Nephron progenitor cell (in vitro differentiated cells): ENCODE data around the gene GPR141.

Source experiments
- DNase-seq: peaks from one replicate; pipeline ENCODE4 v3.0.0; 2021
- H3K27ac Mint-ChIP-seq: 2 replicates; pipeline ENCODE4 v1.8.0; 2021; ENCODE audit warnings: mild to moderate bottlenecking, moderate library complexity, mixed read lengths
- H3K27me3 Mint-ChIP-seq: 2 replicates; pipeline ENCODE4 v1.8.0; 2021; ENCODE audit warnings: mild to moderate bottlenecking, low read depth, mixed read lengths; ENCODE audit not compliant: poor library complexity
- H3K36me3 Mint-ChIP-seq: 2 replicates; pipeline ENCODE4 v1.8.0; 2021; ENCODE audit warnings: low read depth, mixed read lengths
- H3K4me1 Mint-ChIP-seq: 2 replicates; pipeline ENCODE4 v1.8.0; 2021; ENCODE audit warnings: mixed read lengths
- H3K4me3 Mint-ChIP-seq: 2 replicates; pipeline ENCODE4 v1.8.0; 2021; ENCODE audit warnings: mild to moderate bottlenecking, moderate library complexity, mixed read lengths
- H3K9me3 Mint-ChIP-seq: 2 replicates; pipeline ENCODE4 v1.8.0; 2021; ENCODE audit warnings: mild to moderate bottlenecking, moderate library complexity, mixed read lengths
- CTCF ChIP-seq: fragments of 200-600 bp; sonication (generic); IDR thresholded peaks from 2 replicates; pipeline ENCODE4 v1.5.0; 2021; ENCODE audit warnings: antibody characterized with exemption

GPR141 gene

GRCh38 chr7:37672926-37673325 is 10.6 kb upstream of the GPR141 start:
- no peak for TF ChIP-seq CTCF
- H3K36me3 Mint-ChIP-seq: no peaks in the 10 kb centered on the region
- no peak for DNase-seq
- H3K27me3 Mint-ChIP-seq: peaks cover 4% of the 10 kb centered on the region
- H3K9me3 Mint-ChIP-seq: no peaks in the 10 kb centered on the region
- H3K4me3 Mint-ChIP-seq: no peak overlapping the region
- peaks cover 37% of the 10 kb centered on the region for H3K4me1 Mint-ChIP-seq
- no peak overlapping the region for H3K27ac Mint-ChIP-seq

- Mint-ChIP-seq H3K36me3 (no peaks in the 10 kb centered on the region), H3K9me3 (no peaks in the 10 kb centered on the region), H3K4me3 (no peak overlapping the region), H3K4me1 (peaks cover 37% of the 10 kb centered on the region), H3K27me3 (peaks cover 4% of the 10 kb centered on the region), H3K27ac (no peak overlapping the region)
- DNase-seq: no peak
- no peak for TF ChIP-seq CTCF
Measured at GRCh38 chr7:37673523-37673922, 10.0 kb upstream of the GPR141 start.

- H3K27me3 Mint-ChIP-seq: peaks cover 4% of the 10 kb centered on the region
- H3K36me3 Mint-ChIP-seq: no peaks in the 10 kb centered on the region
- no peak overlapping the region for H3K27ac Mint-ChIP-seq
- H3K9me3 Mint-ChIP-seq: no peaks in the 10 kb centered on the region
- no peak overlapping the region for H3K4me3 Mint-ChIP-seq
- TF ChIP-seq CTCF: no peak
- H3K4me1 Mint-ChIP-seq: peaks cover 37% of the 10 kb centered on the region
- no peak for DNase-seq
Measured at GRCh38 chr7:37674531-37674930, 9.0 kb upstream of the GPR141 start.

- Mint-ChIP-seq H3K4me3 (no peak overlapping the region), H3K27ac (no peak overlapping the region), H3K9me3 (no peaks in the 10 kb centered on the region), H3K4me1 (peaks cover 37% of the 10 kb centered on the region), H3K36me3 (no peaks in the 10 kb centered on the region), H3K27me3 (peaks cover 4% of the 10 kb centered on the region)
- TF ChIP-seq CTCF: no peak
- DNase-seq: no peak
Measured at GRCh38 chr7:37675749-37676148, 7.8 kb upstream of the GPR141 start.

GRCh38 chr7:37684927-37685326 is 1.4 kb downstream of the GPR141 start:
- Mint-ChIP-seq H3K4me3 (no peak overlapping the region), H3K27ac (no peak overlapping the region), H3K9me3 (no peaks in the 10 kb centered on the region), H3K27me3 (peaks cover 3% of the 10 kb centered on the region), H3K4me1 (peaks cover 23% of the 10 kb centered on the region), H3K36me3 (no peaks in the 10 kb centered on the region)
- DNase-seq: no peak
- TF ChIP-seq CTCF: no peak

- Mint-ChIP-seq H3K27me3 (peaks cover 3% of the 10 kb centered on the region), H3K4me3 (no peak overlapping the region), H3K4me1 (peaks cover 17% of the 10 kb centered on the region), H3K27ac (no peak overlapping the region), H3K36me3 (no peaks in the 10 kb centered on the region), H3K9me3 (peaks cover 5% of the 10 kb centered on the region)
- DNase-seq: no peak
- TF ChIP-seq CTCF: no peak
Measured at GRCh38 chr7:37686556-37687345, 3.2 kb downstream of the GPR141 start.
